Thyroid gland (tissue), 4 donors: ENCODE measurements around the gene TMEM208.

ENCODE experiments used
- CTCF ChIP-seq, 6 experiments: fragments of 200-600 bp in 3 of 6; fragments of 450-650 bp in 3 of 6; sonication (generic) in 3 of 6; IDR thresholded peaks; one replicate each; pipeline ENCODE4 v1.5.1; 2016 to 2019; ENCODE audit warnings: antibody characterized with exemption in 6 of 6, mild to moderate bottlenecking in 2 of 6, inconsistent platforms in 1 of 6, moderate library complexity in 1 of 6
- POLR2A ChIP-seq, 2 donors: fragments of 450-650 bp; IDR thresholded peaks; one replicate each; pipeline ENCODE4 v1.6.1; 2017; ENCODE audit warnings: antibody characterized with exemption in 2 of 2, mild to moderate bottlenecking in 2 of 2, moderate library complexity in 1 of 2

DNA sequence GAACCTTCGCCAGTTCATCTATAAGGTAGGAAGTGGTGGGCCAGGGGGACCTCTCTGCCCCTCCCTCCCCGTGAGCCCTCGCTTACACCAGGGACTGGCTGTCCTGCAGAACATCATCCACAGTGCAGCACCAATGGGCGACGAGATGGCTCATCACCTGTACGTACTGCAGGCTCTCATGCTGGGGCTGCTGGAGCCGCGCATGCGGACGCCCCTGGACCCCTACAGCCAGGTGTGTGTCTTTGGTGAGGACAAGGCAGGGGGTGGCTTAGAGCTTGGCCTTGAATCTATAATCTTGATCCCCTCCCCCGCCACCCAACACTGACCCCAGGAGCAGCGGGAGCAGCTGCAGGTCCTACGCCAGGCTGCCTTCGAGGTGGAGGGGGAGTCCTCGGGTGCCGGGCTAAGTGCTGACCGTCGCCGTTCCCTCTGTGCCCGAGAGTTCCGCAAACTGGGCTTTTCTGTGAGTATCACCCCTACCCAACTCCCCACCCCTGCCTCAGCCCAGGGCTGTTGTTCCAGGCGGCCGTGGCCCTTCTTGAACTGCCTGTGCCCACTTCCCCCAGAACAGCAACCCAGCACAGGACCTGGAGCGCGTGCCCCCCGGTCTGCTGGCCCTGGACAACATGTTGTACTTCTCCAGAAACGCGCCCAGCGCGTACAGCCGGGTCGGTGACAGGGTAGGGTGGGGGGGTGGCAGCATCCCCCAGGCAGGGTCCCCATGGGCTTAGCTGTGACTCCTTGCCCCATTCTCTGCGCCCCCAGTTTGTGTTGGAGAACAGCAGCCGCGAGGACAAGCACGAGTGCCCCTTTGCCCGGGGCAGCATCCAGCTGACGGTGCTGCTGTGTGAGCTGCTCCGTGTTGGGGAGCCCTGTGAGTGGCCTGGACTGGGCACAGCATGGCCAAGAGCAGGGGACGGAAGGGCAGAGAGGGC, 25.3 kb upstream of the TMEM208 start:
- TF ChIP-seq CTCF (IDR thresholded peaks at IDR 0.05) (no peak), POLR2A (IDR thresholded peaks at IDR 0.05) (no peak)
